ENCODE data around the gene RNF41.
A peak's percentile ranks its signal among the peaks of the same experiment; 100 is the strongest.
"Not testable (repeated sequence)": the region's sequence is repeated elsewhere in the genome, so short reads cannot be mapped to it uniquely, and the experiment has no call there.

The RNF41 gene

GRCh38 chr12:56163533-56164344, 58.0 kb downstream of the RNF41 start:
- no peak for DNase-seq

DNA sequence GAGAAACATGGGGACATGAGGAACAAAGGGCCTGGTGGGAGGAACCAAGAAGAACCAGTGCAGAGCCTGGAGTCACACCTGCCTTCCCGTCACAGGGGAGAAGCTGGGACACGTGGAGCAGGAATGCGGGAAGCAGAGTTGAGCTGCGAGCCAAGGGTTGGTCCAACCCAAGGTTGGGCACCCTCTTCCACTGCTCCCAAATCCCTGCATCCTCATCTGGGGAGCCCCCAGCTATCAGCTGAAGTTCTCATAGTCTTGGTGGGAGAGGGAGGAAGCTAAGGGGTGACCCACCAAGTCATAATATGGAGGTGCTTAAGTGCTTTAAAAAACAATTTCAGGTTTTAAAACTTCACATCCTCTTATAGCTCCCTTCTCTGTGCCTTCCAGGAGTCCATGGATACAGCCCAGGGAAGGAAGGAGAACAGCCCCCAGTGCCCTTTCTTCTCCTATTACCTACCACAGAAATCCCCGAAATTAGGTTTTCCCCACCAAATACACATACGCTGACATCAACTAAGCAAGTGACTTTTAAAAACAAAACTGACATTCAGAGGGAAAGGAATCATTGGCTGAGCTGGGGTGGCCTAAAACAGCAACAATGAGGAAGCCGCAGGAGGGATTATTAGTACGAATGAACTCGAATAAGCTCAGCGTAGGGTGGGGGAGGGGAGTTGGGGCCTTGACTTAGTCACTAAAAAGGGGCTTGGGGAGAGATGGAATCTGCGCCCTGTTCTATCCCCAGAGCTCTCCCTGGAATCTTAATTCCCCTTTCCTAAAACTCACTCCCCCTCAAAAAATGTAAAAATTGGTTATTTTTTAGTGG, 59.0 kb downstream of the RNF41 start:
- no peak for DNase-seq

- no peak for DNase-seq
These were observed 59.9 kb downstream of the RNF41 start for GRCh38 chr12:56161690-56162351.

- no peak for DNase-seq
These were observed 60.6 kb downstream of the RNF41 start for GRCh38 chr12:56160894-56161689.

DNA sequence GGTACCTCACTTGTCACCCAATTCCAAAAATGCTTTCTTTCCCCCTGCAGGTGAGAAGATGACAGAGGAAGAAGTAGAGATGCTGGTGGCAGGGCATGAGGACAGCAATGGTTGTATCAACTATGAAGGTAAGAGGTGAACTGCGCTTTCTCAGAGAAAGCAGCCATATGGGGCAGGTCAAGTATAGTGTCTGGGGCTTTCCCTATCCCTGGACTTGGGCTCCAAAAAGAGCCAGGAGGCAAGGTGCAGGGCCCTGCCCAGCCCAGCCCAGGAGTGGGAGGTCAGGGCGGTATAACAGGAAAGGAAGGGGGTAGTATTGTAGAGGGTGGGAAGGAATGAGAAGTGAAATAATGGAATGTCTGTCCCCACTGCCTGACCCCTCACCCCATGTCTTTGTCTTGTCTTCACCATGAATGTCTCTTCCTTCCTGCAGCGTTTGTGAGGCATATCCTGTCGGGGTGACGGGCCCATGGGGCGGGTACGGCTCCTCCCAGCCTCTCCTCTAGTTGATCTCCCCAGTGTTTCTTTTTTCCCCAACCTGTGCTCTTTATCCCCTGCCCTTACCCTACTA, 61.4 kb downstream of the RNF41 start:
- DNase-seq = no peak

- DNase-seq = no peak
These were observed 62.1 kb downstream of the RNF41 start for GRCh38 chr12:56159482-56160192.

DNA sequence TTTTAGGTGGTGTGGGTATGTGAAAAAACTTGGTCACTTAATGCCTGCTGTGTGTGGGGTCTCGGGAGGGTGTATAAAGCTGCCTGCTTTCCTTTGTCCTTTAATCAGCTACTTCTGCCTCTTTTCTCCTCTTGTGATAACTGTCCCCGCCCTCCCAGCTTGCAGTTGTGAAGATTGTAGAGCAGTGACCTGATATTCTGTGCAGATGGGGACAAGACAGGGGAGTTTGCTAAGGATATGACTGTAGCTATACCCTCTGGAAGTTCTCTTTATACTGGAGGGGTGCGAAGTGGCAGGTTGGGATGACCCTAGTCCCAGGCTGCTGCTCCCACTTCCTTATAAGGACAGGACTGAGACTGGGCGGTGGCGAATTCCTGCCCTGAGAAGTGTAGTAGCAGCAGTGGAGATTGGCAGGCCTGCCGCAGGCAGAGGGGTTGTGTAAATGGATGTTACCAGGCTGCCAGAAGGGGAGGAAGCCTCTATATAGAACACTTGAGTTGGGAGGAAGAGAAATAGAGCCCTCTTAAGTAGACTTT, 62.7 kb downstream of the RNF41 start:
- DNase-seq = no peak

GRCh38 chr12:56158029-56158925, 63.4 kb downstream of the RNF41 start, which contains the start of gene MYL6:
TSS of gene MYL6 (plus strand) at chr12:56158359. CDS start at chr12:56158402, 43 bp downstream.
- DNase-seq = peak; percentile 83 to 97

GRCh38 chr12:56157201-56158028, 64.3 kb downstream of the RNF41 start:
- peak; percentile 78 to 82 for DNase-seq

DNA sequence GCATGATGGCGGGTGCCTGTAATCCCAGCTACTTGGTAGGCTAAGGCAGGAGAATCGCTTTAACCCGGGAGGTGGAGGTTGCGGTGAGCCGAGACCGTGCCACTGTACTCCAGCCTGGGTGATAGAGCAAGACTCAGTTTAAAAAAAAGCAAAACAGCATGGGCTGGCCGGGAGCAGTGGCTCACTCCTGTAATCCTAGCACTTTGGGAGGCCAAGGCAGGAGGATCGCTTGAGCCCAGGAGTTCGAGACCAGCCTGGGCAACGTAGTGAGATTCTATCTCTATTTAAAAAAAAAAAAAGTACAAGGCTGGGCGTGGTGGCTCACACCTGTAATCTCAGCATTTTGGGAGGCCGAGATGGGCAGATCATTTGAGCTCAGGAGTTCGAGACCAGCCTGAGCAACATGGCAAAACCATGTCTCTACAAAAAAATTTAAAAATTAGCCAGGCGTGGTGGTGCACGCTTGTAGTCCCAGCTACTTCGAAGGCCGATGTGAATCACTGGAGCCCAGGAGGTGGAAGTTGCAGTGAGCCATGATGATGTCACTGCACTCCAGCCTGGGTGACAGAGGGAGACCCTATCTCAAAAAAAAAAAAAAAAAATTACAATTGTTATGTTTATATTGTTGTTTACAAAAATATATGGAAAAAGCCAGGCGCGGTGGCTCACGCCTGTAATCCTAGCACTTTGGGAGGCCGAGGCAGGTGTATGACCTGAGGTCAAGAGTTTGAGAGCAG, 65.1 kb downstream of the RNF41 start:
- DNase-seq = not testable (repeated sequence)

DNA sequence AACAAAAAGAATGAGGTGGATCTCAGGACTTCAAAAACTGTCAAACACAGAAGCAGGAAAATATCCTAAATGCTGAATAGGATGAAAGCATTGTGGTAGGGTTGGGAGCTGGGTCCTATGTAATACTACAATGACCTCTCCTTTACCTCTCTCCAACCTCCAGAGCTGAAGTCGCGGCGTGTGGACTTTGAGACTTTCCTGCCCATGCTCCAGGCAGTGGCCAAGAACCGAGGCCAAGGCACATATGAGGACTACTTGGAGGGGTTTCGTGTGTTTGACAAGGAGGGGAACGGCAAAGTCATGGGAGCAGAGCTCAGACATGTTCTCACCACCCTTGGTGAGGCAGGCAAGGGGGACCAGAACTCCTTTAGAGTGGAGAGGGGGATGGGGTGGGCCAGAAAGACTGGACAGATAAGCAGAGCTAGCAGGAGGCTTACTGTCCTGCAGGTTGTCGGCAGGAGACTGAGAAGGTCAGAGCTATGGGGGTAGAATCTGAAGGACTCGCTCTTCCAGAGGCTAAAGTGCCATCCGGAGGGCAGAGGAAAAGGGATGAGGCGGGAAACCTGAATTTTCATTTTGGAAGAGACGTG, 66.4 kb downstream of the RNF41 start:
- no peak for DNase-seq

DNA sequence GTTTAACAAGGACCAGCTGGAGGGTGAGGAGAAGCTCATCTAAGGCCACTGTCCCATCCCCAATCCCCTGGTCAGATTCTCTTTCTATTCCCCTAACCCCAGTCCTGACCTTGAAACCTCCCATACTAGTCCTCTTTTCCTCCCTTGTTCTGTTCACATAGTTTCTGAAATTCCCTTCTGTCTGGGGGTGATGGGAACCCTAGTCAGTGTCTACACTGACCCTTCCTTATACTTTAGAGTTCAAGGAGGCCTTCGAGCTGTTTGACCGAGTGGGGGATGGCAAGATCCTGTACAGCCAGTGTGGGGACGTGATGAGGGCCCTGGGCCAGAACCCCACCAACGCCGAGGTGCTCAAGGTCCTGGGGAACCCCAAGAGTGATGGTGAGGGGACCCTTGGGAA, 66.9 kb downstream of the RNF41 start:
- no peak for DNase-seq

GRCh38 chr12:56154246-56154771, 67.4 kb downstream of the RNF41 start:
- no peak for DNase-seq

GRCh38 chr12:56153678-56154065, 68.0 kb downstream of the RNF41 start:
- DNase-seq = no peak

- DNase-seq = no peak
These were observed 68.7 kb downstream of the RNF41 start for GRCh38 chr12:56152756-56153677.
